ENCODE measurements around the gene CYSRT1. TPM values are rescaled to one million over a fixed set of nuclear protein-coding genes. Genes with fewer than 3 reads are reported as not detected.

The CYSRT1 gene
- total RNA-seq, 1 experiment from 2014 or later: 1.4 TPM

GRCh38 chr9:137234055-137234697 is 9.2 kb downstream of the CYSRT1 start:
- H3K4me3 Mint-ChIP-seq (ENCODE audit: unreplicated experiment): no peak overlapping the region
- BruUV-seq (replicated peaks): no TSS peak
- no peaks in the 10 kb centered on the region for H3K4me1 Mint-ChIP-seq (ENCODE audit: insufficient read depth, unreplicated experiment)
- H3K27ac Mint-ChIP-seq (ENCODE audit: low read depth, unreplicated experiment): no peak overlapping the region
- no peak for DNase-seq (ENCODE audit: unreplicated experiment)
- no peaks in the 10 kb centered on the region for H3K9me3 Mint-ChIP-seq (ENCODE audit: unreplicated experiment)
- TF ChIP-seq CTCF (IDR thresholded peaks at IDR 0.05; ENCODE audit: unreplicated experiment): no peak
- POLR2A ChIA-PET: no interaction called here
- intact Hi-C loops (cut with micrococcal nuclease): no loop called here
- no peaks in the 10 kb centered on the region for H3K27me3 Mint-ChIP-seq (ENCODE audit: insufficient read depth, unreplicated experiment)
- H3K36me3 Mint-ChIP-seq (ENCODE audit: insufficient read depth, unreplicated experiment): peaks cover 7% of the 10 kb centered on the region
- CTCF ChIA-PET: interaction anchor here (1.7 kb wide), 1 partner anchor 114 kb away, joined by 4 read pairs; no protein-coding TSS in a partner anchor

DNA sequence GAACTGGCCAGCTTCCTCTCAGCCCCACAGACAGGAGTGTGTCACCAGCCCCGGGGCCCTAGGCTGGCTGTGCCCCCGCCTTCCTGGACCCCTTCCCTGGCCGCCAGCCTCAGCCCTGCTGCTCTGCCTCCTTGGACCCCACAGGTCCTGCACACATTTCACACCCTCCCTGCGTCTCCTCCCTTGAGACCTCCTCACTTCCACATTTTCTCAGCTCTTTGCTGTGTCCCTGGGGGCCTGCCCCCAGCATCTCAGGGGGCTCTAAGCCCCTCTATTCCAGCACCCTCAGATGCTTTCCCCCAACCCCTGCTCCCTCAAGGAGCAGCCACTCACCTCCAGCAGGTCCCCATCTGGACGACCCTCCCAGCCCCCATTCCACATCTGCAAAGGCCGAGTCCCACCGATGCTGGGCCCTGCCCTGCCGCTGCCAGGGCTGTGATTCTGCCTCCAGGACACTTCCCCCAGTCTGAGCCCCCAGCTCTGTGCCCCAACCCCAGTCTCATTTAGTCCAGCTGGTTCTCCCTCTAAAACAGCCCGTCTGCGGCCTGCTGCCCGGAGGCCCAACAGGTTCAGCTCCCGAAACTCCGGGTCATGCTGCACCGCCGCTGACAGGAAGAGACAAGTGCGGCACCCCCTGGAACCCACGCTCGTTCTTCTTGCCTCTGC is 9.9 kb downstream of the CYSRT1 start:
- TF ChIP-seq CTCF (IDR thresholded peaks at IDR 0.05; ENCODE audit: unreplicated experiment): no peak
- Mint-ChIP-seq H3K9me3 (ENCODE audit: unreplicated experiment) (no peaks in the 10 kb centered on the region), H3K4me3 (ENCODE audit: unreplicated experiment) (no peak overlapping the region), H3K4me1 (ENCODE audit: insufficient read depth, unreplicated experiment) (no peaks in the 10 kb centered on the region), H3K27me3 (ENCODE audit: insufficient read depth, unreplicated experiment) (no peaks in the 10 kb centered on the region), H3K27ac (ENCODE audit: low read depth, unreplicated experiment) (no peak overlapping the region), H3K36me3 (ENCODE audit: insufficient read depth, unreplicated experiment) (peaks cover 12% of the 10 kb centered on the region)
- DNase-seq (ENCODE audit: unreplicated experiment): no peak
- intact Hi-C loops (cut with micrococcal nuclease): no loop called here
- no TSS peak for BruUV-seq (replicated peaks)
- CTCF ChIA-PET: interaction anchor here (0.6 to 1.7 kb wide), 5 partner anchors 31 to 532 kb away, joined by 3 to 4 read pairs (median 4); no protein-coding TSS in a partner anchor
- POLR2A ChIA-PET: no interaction called here

DNA sequence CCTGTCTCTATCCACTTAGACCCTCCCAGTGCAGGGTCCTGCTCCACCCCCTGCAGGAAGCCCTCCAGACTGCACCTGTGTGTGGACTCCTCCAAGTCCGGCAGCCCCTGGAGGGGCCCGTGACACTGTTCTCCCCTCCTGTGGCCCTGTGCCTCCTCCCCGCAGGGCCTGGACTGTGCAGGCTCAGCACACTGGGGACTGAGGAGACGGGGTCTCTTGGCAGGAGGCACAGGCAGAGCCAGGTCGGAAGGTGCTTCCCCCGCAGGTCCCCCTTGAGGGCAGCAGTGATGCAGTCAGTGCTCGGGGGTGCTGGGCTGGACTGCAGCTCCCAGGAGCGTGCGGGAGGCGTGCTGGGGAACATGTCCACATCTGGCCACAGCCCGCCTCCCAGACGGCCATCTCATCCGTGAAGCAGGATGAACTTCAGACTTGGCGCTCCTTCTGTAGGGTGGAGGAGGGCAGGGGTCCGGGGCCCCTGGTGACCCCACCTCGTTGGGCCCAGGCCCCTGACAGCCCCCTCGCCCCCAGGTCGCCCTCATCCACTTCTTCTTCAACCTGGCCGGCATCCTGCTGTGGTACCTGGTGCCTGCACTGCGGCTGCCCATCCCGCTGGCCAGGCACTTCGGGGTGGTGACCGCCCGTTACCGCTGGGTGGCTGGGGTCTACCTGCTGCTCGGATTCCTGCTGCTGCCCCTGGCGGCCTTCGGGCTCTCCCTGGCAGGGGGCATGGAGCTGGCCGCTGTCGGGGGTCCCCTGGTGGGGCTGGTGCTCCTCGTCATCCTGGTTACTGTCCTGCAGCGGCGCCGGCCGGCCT is 10.7 kb downstream of the CYSRT1 start:
- BruUV-seq (replicated peaks): no TSS peak
- ChIA-PET CTCF (interaction anchor here (0.6 to 1.9 kb wide), 10 partner anchors 23 to 206 kb away, joined by 3 to 8 read pairs (median 4); partner anchors contain the start of gene TOR4A), POLR2A (interaction anchor here (1.0 to 1.8 kb wide), 3 partner anchors 10 to 47 kb away, joined by 4 to 16 read pairs (median 5); partner anchors contain the start of genes ANAPC2, CYSRT1, SSNA1 and TPRN)
- Mint-ChIP-seq H3K4me1 (ENCODE audit: insufficient read depth, unreplicated experiment) (no peaks in the 10 kb centered on the region), H3K27me3 (ENCODE audit: insufficient read depth, unreplicated experiment) (no peaks in the 10 kb centered on the region), H3K4me3 (ENCODE audit: unreplicated experiment) (no peak overlapping the region), H3K27ac (ENCODE audit: low read depth, unreplicated experiment) (no peak overlapping the region), H3K9me3 (ENCODE audit: unreplicated experiment) (no peaks in the 10 kb centered on the region), H3K36me3 (ENCODE audit: insufficient read depth, unreplicated experiment) (peaks cover 13% of the 10 kb centered on the region)
- no peak for DNase-seq (ENCODE audit: unreplicated experiment)
- TF ChIP-seq CTCF (IDR thresholded peaks at IDR 0.05; ENCODE audit: unreplicated experiment): no peak
- intact Hi-C loops (cut with micrococcal nuclease): no loop called here

All from MCF 10A (cell line).